Measurements from ENCODE around the gene FOXN3. TPM values are rescaled to one million over a fixed set of nuclear protein-coding genes. Genes with fewer than 3 reads are reported as not detected.
A peak's percentile ranks its signal among the peaks of the same experiment; 100 is the strongest.
"Not testable (repeated sequence)": the region's sequence is repeated elsewhere in the genome, so short reads cannot be mapped to it uniquely, and the experiment has no call there.

FOXN3 gene
- total RNA-seq, 1 donor from 2014 or later = 106 TPM

DNA sequence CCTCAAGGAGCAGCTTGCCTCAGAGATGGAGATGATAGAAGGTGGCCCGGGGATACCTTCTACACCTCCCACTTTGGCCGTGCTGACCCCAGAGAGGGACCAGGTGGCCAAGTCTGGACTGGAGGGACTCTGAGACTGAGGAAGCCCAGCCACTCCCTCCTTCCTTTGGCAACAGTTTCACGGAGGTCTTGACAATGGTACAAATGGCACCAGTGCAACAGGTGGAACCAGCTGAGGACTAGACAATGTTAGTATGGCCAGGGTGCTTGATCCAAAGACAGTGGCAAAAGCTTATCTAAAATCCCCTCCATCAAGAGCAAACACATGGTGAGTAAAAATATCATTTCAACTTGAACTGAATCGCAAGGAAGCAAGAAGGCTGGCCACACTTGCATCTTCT is 117.4 kb downstream of the FOXN3 start:
- no peak overlapping the region for H3K4me3 Mint-ChIP-seq
- no peak overlapping the region for H3K27ac Mint-ChIP-seq
- TF ChIP-seq, protein P1, sequence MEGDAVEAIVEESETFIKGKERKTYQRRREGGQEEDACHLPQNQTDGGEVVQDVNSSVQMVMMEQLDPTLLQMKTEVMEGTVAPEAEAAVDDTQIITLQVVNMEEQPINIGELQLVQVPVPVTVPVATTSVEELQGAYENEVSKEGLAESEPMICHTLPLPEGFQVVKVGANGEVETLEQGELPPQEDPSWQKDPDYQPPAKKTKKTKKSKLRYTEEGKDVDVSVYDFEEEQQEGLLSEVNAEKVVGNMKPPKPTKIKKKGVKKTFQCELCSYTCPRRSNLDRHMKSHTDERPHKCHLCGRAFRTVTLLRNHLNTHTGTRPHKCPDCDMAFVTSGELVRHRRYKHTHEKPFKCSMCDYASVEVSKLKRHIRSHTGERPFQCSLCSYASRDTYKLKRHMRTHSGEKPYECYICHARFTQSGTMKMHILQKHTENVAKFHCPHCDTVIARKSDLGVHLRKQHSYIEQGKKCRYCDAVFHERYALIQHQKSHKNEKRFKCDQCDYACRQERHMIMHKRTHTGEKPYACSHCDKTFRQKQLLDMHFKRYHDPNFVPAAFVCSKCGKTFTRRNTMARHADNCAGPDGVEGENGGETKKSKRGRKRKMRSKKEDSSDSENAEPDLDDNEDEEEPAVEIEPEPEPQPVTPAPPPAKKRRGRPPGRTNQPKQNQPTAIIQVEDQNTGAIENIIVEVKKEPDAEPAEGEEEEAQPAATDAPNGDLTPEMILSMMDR (IDR thresholded peaks at IDR 0.05) = no peak
- peaks cover 24% of the 10 kb centered on the region for H3K36me3 Mint-ChIP-seq (ENCODE audit: low read depth)
- ATAC-seq (ENCODE audit: low read depth) (no peak), DNase-seq (no peak)
- H3K27me3 Mint-ChIP-seq = no peaks in the 10 kb centered on the region
- ChIA-PET POLR2A (interaction anchor here (0.5 kb wide), 1 partner anchor 14 kb away, joined by 3 read pairs; no protein-coding TSS in a partner anchor), CTCF (no interaction called here)
- H3K9me3 Mint-ChIP-seq = peaks cover 5% of the 10 kb centered on the region
- peaks cover 54% of the 10 kb centered on the region for H3K4me1 Mint-ChIP-seq
- intact Hi-C loops (cut with micrococcal nuclease) = no loop called here

DNA sequence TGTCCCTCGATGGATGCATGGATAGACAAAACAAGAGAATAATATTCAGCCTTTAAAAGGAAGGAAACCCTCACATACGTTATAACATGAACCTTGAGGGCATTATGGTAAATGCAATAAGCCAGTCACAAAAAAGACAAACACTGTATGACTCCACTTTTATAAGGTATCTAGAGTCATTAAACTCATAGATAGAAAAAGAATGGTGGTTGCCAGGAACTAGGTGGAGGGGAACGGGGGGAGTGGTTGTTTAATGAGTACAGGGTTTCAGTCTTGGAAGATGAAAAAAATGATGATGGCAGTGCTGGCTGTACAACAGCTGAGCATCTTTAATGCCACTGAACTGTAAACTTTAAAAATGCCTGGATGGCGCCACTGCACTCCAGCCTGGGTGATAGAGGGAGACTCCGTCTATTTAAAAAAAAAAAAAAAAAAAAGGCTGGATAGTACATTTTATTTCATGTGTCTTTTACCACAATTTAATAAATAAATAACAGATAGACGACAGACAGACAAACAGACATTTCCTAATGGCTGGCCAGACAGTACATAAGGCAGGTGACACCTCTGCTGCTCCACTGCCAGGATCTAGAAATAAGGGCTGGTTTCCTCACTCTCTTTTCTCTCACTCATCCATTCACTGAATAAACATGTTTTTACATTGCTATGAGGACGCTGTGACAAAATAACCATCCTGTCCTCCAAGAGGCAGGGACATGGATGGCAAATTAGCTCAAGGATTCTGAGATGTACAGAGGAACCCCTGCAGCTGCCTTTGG is 118.8 kb downstream of the FOXN3 start:
- Mint-ChIP-seq H3K27ac (no peak overlapping the region), H3K4me1 (peaks cover 47% of the 10 kb centered on the region), H3K27me3 (no peaks in the 10 kb centered on the region), H3K36me3 (ENCODE audit: low read depth) (peaks cover 30% of the 10 kb centered on the region), H3K4me3 (no peak overlapping the region), H3K9me3 (peaks cover 5% of the 10 kb centered on the region)
- intact Hi-C loops (cut with micrococcal nuclease) = no loop called here
- no peak for ATAC-seq (ENCODE audit: low read depth)
- ChIA-PET POLR2A (interaction anchor here (0.7 kb wide), 1 partner anchor 133 kb away, joined by 6 read pairs; no protein-coding TSS in a partner anchor), CTCF (no interaction called here)
- TF ChIP-seq, protein P1 (IDR thresholded peaks at IDR 0.05) = no peak
- no peak for DNase-seq

DNA sequence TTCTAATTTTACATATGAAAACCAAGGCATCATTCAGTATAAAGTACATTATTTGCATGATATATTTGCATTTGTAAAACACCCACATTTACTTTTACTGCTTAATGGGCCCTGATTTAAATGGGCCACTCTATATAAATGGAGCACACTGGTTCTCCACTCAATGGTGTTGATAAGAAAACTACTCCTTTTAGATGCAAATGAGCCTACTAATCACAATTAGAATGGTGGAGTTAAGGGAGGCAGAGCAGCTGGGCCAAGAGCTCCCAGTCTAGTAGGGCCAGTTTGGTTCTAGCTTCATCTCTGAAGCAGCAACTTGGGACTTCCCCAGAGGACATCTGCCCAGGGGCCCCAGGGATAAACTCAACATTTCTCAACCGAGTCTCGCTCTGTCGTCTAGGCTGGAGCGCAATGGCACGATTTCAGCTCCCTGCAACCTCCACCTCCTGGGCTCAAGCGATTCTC is 120.7 kb downstream of the FOXN3 start:
- CTCF ChIA-PET = no interaction called here
- ATAC-seq (ENCODE audit: low read depth) (peak; percentile 58), DNase-seq (no peak)
- no peak overlapping the region for H3K4me3 Mint-ChIP-seq
- H3K27me3 Mint-ChIP-seq = no peaks in the 10 kb centered on the region
- H3K9me3 Mint-ChIP-seq = peaks cover 2% of the 10 kb centered on the region
- intact Hi-C loops (cut with micrococcal nuclease) = no loop called here
- no peak overlapping the region for H3K27ac Mint-ChIP-seq
- H3K4me1 Mint-ChIP-seq = peaks cover 49% of the 10 kb centered on the region
- TF ChIP-seq, protein P1 (IDR thresholded peaks at IDR 0.05) = no peak
- POLR2A ChIA-PET = interaction anchor here (1.4 to 2.0 kb wide), 2 partner anchors 9 to 69 kb away, joined by 3 to 9 read pairs; no protein-coding TSS in a partner anchor
- H3K36me3 Mint-ChIP-seq (ENCODE audit: low read depth) = peaks cover 45% of the 10 kb centered on the region

DNA sequence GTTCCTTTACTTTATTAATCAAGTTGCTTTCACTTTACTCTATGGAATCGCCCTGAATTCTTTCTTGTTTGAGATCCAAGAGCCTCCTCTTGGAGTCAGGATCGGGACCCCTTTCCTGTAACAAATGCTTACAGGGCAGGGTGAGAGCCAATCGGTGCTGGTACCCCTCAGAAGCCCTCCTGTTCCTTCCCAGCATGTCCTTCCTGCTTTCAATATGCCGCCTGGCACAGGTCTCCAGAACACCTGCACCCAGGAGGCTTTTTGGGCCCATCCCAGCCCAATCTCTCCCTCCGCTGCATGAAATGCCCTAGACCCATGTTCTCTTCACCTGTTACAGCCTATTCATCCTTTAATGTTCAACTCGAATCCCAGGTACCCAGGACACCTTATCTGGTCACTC is 122.2 kb downstream of the FOXN3 start:
- ChIA-PET CTCF (no interaction called here), POLR2A (interaction anchor here (1.4 kb wide), 1 partner anchor 70 kb away, joined by 3 read pairs; no protein-coding TSS in a partner anchor)
- intact Hi-C loops (cut with micrococcal nuclease) = no loop called here
- ATAC-seq (ENCODE audit: low read depth) = no peak
- Mint-ChIP-seq H3K27ac (no peak overlapping the region), H3K9me3 (peaks cover 2% of the 10 kb centered on the region), H3K36me3 (ENCODE audit: low read depth) (peaks cover 57% of the 10 kb centered on the region), H3K4me3 (no peak overlapping the region), H3K27me3 (no peaks in the 10 kb centered on the region), H3K4me1 (peaks cover 56% of the 10 kb centered on the region)
- DNase-seq = no peak
- TF ChIP-seq, protein P1 (IDR thresholded peaks at IDR 0.05) = no peak

DNA sequence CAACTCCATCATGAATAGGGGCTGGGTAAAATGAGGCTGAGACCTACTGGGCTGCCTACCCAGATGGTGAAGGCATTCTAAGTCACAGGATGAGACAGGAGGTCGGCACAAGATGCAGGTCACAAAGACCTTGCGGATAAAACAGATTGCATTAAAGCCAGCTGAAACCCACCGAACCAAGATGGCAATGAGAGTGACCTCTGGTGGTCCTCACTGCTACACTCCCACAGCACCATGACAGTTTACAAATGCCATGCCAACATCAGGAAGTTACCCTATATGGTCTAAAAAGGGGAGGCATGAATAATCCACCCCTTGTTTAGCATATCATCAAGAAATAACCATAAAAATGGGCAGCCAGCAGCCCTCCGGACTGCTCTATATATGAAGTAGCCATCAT is 122.6 kb downstream of the FOXN3 start:
- intact Hi-C loops (cut with micrococcal nuclease); H3K9me3 Mint-ChIP-seq; H3K27ac Mint-ChIP-seq; DNase-seq; POLR2A ChIA-PET; ATAC-seq (ENCODE audit: low read depth); CTCF ChIA-PET; H3K4me3 Mint-ChIP-seq; H3K27me3 Mint-ChIP-seq: not testable (repeated sequence)
- Mint-ChIP-seq H3K36me3 (ENCODE audit: low read depth) (peaks cover 55% of the 10 kb centered on the region), H3K4me1 (peaks cover 55% of the 10 kb centered on the region)

Measured in activated B cell treated with CpG ODN at 0.5 μM for 24 hours (primary cell).